HepG2 (cell line): Measurements from ENCODE around the gene COX10.
"Not testable (repeated sequence)": the region's sequence is repeated elsewhere in the genome, so short reads cannot be mapped to it uniquely, and the experiment has no call there.

ENCODE experiments used
- CTCF ChIP-seq: sonication (generic); formaldehyde crosslinking; IDR thresholded peaks from 2 replicates; pipeline ENCODE4 v1.5.0; 2020; ENCODE audit warnings: mild to moderate bottlenecking, missing genetic modification reagents, moderate library complexity
- HNF1B ChIP-seq: sonication (generic); formaldehyde crosslinking; IDR thresholded peaks from 2 replicates; pipeline ENCODE4 v1.5.1; 2020; ENCODE audit warnings: mild to moderate bottlenecking, moderate library complexity, missing genetic modification reagents
- SMC3 ChIP-seq: IDR thresholded peaks from 2 replicates; pipeline ENCODE4 v1.6.1; 2011; ENCODE audit warnings: low read length, improper control_type of control experiment
- STAT6 ChIP-seq: sonication (generic); formaldehyde crosslinking; IDR thresholded peaks from 2 replicates; pipeline ENCODE4 v1.4.0; 2020; ENCODE audit warnings: missing genetic modification reagents, mild to moderate bottlenecking, borderline replicate concordance
- SYNCRIP ChIP-seq: fragments of 200-400 bp; formaldehyde crosslinking; IDR thresholded peaks from 2 replicates; pipeline ENCODE4 v1.6.1; 2018; ENCODE audit warnings: mild to moderate bottlenecking, low read depth, low read length; ENCODE audit not compliant: insufficient read depth
- ZNF160 ChIP-seq: sonication (generic); formaldehyde crosslinking; IDR thresholded peaks from 2 replicates; pipeline ENCODE4 v1.8.0; 2022; ENCODE audit warnings: mild to moderate bottlenecking, inconsistent platforms, missing genetic modification reagents

GRCh38 chr17:14021651-14022294 is 47.5 kb upstream of the COX10 start:
- TF ChIP-seq HNF1B (CRISPR knock-in tag); CTCF (CRISPR knock-in tag); SYNCRIP; STAT6 (CRISPR knock-in tag); SMC3; ZNF160 (CRISPR knock-in tag): not testable (repeated sequence)
